Ramos (cell line): ENCODE results near the gene ZNF398.
"Not testable (repeated sequence)": the region's sequence is repeated elsewhere in the genome, so short reads cannot be mapped to it uniquely, and the experiment has no call there.

Experiments
- in situ Hi-C: fragments of 300-500 bp; cut with MboI; formaldehyde crosslinking; loops from one replicate; pipeline ENCODE4 v1.14.3; 2022; ENCODE audit warnings: low sequenced_read_pairs; ENCODE audit not compliant: unreplicated experiment

Gene ZNF398

GRCh38 chr7:149147072-149147751, at the start of gene ZNF398:
ZNF398 (plus strand) TSS chr7:149147453; CDS start chr7:149147743, 290 bp downstream.
- in situ Hi-C loops, result no loop called here

GRCh38 chr7:149099058-149099457, 48.2 kb upstream of the ZNF398 start:
- in situ Hi-C loops, result no loop called here

- in situ Hi-C loops, result no loop called here
These were observed 46.4 kb upstream of the ZNF398 start for GRCh38 chr7:149100821-149101220.

GRCh38 chr7:149102666-149103065, 44.6 kb upstream of the ZNF398 start:
- in situ Hi-C loops, result no loop called here

GRCh38 chr7:149103424-149103823, 43.8 kb upstream of the ZNF398 start:
- in situ Hi-C loops, result no loop called here

- in situ Hi-C loops, result no loop called here
These were observed 43.0 kb upstream of the ZNF398 start for GRCh38 chr7:149104214-149104613.

- in situ Hi-C loops, result no loop called here
These were observed 42.5 kb upstream of the ZNF398 start for GRCh38 chr7:149104749-149105148.

- in situ Hi-C loops, result no loop called here
These were observed 37.3 kb upstream of the ZNF398 start for GRCh38 chr7:149109969-149110368.

GRCh38 chr7:149125189-149125862, 21.9 kb upstream of the ZNF398 start:
- in situ Hi-C loops, result no loop called here

GRCh38 chr7:149125863-149126661, 21.2 kb upstream of the ZNF398 start, which contains the start of gene ZNF425:
ZNF425 (minus strand) TSS chr7:149126324; CDS start chr7:149126213, 111 bp downstream.
- in situ Hi-C loops, result no loop called here

- in situ Hi-C loops, result no loop called here
These were observed 20.5 kb upstream of the ZNF398 start for GRCh38 chr7:149126662-149127266.

GRCh38 chr7:149130572-149131198, 16.6 kb upstream of the ZNF398 start:
- in situ Hi-C loops, result no loop called here

GRCh38 chr7:149133028-149133710, 14.1 kb upstream of the ZNF398 start:
- in situ Hi-C loops, result no loop called here

GRCh38 chr7:149136118-149136517, 11.1 kb upstream of the ZNF398 start:
- in situ Hi-C loops, result no loop called here

GRCh38 chr7:149140831-149141230, 6.4 kb upstream of the ZNF398 start:
- in situ Hi-C loops, result no loop called here

- in situ Hi-C loops, result no loop called here
These were observed 5.4 kb upstream of the ZNF398 start for GRCh38 chr7:149141893-149142292.

GRCh38 chr7:149144436-149144922, 2.8 kb upstream of the ZNF398 start:
- in situ Hi-C loops, result not testable (repeated sequence)

- in situ Hi-C loops, result no loop called here
These were observed 2.0 kb upstream of the ZNF398 start for GRCh38 chr7:149145031-149145845.
